Hepatic stellate cell (primary cell): Measurements from ENCODE around the gene POU3F1.
A peak's percentile ranks its signal among the peaks of the same experiment; 100 is the strongest.

Source experiments
- DNase-seq: peaks from one replicate; pipeline ENCODE4 v3.0.0; 2011; ENCODE audit warnings: low spot score

Gene POU3F1

DNA sequence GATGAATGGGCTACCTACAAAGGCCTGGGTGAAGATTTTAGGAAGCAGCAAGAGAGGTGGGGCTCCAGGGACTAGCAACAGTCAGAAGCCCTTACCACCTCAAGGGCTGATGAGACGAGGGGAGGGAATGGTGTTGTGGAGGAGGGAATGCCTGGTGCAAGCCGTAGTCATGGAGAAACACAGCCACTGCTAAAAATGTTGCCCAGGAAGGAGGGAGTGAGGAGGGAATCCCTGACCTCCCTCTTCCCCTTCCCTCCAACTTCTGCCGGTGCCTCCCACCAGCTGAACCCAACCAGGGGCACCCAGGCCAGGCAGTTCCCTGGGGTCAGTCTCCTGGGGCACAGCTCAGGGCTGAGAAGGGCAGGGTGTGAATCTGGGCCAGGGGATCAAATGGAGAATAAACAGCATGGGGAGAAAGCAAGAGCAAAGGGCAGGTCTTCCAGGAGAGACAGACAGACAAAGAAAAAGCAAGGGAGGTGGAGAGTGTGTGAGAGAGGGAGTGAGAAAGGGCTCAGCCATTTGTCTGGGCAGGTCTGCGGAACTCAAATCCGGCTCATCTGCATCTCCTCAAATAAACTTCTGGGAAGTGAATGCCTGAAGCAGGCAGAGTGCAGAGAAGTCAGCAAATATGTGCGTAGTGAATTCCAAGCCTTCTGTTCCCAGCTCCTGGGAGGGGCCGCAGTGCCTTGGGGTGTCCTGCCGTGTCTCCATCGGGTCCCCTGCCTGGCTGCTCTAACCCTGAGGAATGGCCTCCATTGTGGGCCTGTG, 27.1 kb upstream of the POU3F1 start:
- DNase-seq, result no peak

DNA sequence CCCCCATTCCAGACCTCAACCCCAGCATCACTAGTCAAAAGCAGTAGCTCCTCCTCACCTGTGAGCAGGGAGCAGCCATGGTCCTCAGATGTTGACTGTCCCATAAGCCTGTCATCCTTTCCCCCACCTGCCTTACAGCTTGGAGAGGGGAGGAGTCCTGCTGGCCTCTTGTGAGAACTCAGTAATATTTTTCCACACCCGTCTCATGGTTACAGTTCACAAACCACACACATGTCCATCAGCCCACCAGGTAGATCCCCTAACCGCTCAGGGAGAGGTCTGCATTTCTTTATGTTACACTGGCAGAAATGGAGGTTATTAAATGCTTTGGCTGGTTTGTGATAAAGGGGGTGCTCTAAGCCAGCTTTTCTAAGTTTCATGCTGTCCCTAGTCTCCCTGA, 26.3 kb upstream of the POU3F1 start:
- DNase-seq, result no peak

DNA sequence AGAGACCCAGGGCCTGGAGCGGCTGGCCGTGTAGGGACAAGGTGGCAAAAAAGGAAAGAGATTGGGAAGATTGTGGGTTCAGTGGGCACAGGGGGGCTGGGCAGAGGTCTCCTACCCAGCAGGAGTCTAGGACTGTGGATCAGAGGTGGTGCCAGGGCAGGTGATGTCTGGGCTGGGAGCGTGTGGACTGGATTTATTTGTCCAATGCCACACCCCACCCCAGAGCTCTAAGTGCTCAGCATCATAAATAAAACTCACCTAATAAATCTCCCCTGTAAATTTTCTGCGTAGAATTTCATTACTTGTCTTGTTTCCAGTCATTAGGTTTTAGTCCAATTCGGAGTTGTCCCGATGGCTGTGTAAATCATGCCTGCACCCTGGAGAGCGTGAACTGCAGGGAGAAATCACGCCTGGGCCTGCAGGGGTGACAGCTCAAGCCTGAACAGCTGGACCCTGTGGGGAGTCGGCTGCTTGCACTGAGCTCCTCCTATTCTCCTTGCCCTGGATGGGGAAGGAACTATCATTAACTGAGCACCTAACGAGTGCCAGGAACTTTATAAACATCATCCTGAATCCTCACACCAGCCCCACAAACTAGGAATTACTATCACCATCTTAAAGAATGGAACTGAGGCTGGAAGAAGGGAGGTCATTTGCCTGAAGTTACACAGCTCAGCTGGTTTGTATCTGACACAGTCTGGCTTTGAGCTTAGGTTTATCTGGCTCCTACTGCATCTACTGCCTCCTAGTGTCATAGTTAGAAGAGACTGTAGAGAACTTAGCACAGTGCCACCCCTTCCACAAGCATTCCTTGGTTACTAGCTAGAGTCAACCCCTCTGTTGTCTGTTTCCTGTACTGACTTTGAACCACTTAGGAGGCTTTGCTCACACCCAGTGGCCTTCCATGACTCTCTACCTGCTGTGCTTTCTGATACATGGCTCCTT, 25.0 kb upstream of the POU3F1 start:
- peak; percentile 73 for DNase-seq

DNA sequence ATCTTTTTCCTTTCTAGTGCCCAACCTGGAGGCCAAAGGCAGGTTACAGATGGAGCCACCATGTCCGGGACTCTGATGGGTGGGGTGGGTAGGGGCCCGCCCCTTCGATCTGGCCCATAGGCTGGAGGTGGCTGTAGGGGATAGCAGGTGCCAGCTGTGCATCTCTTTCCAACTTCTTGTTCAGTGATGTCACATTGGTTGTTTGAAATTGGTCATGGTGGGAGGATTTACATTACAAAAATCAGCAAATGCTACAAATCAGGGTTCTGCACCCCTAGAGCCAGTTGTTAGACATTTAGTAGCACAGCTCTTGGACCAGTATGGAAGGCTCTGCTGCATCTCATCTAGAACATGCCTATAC, 22.4 kb upstream of the POU3F1 start:
- no peak for DNase-seq

DNA sequence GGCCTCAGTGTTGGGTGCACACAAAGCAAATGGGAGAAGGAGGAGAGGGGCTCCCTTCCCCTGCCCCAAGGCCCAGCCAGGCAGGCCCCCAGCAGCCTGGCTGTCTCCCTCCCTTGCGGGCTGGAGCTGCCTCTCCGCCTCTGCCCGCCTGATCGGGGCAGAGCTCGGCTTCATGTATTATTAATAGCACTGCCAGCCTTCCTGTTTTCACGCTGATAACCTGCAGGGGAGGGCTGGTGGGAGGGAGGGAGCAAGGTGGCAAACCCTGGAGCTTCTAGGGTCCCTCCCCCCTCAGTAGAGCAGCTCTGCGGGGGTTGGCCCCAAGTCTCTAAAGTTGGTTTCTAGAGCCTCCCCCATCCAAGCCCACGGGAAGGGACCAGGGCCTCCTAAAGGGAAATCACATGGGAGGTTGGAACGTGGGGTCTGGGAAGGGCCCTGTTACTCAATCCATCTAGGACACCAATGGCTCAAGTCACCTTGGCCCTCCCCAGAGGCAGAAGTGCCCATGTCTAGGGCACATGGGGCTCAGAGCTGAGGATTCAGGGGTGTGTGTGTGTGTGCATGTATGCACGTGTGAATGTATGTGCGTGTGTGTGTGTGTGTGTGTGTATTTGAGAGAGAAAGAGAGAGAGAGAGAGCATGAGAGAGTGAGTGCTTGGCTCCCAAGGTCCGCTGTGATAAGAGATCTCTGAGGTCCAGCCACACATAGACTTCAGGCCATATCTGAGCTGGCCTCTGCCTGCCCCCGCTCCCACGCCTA, 21.8 kb upstream of the POU3F1 start:
- DNase-seq, result no peak

DNA sequence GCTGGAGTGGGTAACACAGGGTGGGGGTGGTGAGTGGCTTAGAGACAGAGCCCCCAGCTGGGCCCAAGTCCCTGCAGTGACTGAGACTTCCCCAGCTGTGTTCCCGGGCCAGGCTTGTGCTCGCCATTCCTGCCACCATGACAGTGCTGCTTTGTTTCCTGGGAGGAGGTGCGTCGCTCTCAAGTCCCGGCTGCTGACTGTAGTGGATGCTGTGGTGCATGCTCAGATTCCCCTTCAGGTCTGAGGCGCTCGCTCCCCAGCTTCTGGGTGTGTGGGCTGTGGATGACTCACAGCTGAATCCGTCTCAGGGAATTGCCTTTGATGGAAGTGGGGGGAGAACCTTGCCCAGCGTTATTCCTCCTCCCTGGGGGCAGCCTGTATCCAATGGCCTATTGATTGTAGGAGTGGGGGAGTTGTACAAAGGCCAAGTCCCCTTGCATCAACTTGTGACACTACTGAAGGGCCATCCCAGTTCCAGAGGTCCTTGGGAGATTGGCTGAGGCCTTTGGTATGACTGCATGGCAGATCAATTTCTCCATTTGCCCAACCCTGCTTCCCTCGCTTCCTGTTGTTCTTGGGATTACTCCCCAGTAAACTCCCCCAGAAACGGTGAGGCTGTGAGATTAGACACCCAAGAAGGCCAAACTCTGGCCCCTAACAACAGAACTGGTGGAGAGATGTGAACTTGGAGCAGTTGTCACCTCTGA, 17.8 kb upstream of the POU3F1 start:
- peak; percentile 82 for DNase-seq

DNA sequence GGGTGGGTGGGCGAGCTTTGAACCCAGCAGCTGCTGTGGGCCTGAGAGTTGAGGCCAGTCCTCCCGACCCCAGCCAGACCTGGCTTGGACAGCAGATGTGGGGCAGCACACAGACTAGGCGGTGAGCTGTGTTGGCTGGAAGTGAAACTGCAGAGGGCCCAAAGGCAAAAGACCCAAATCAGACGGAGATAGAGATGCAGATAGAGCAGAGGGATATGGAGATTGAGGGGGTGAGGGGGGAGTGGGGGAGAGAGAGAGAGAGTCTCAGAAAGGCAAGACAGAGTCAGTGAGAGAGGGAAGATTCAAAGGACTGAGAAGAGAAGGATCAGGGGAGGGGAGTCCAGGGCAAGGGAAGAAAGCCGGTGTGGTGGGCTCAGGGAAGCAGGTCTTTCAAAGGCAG, 17.0 kb upstream of the POU3F1 start:
- no peak for DNase-seq

DNA sequence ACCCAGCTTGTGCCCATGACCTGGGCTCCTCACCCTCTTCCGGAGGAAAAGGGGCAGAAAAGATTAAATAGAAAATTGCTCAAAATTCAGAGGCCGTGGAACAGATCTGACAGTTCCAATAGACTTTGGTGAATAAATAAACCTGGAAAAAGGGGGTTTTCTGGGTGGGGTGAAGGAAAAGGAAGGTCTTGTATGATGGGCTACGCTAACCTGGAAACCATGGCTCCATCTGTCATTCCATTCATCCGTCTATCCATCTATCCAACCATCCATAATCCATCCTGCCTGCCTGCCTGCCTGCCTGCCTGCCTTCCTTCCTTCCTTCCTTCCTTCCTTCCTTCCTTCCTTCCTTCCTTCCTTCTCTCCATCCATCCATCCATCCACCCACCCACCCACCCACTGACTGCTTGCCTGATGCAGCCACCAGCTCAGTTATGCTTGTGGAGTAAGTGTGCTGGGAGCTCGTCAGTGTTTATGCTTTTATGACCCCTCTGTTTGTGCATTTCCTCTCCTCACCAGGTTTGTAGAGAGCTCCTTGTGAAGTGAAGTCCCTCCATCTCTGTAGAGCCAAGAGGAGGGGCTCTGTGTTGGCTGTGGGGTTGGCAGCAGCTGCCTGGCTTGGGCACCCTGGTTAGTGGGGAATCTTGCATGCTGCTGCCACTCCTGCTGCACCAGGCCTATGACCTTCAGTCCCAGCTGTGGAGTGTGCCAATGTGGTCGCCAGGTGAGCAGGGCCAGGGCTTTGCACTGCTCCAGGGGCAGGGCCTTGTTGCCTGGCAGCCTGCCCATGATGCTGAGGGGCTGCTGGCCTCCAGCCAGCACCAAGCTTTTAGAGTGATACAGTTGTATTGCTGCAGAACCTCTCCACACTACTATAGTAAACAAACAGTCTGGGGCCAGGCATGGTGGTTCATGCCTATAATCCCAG, 16.0 kb upstream of the POU3F1 start:
- no peak for DNase-seq

DNA sequence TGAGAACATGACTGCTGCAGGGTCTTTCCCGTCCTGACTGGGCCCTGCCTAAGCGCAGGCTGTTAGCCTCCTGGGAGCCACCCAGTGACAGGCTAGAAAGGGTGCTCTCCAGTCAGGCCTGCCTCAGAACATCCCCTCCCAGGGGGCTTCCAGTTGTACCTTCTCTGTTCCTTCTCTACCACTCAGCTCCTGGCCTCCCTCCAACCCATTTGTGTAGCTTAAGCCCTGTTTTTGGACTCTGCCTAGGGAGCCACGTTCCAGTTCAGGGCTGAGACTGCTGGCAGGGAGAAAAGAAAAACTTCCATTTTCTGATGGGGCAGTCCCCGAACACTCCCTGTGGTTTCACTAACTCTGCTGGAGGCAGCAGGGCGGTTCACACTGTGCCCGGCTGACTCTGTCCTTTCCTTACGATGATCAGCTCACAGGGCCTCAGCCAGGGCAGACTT, 15.3 kb upstream of the POU3F1 start:
- DNase-seq, result no peak

DNA sequence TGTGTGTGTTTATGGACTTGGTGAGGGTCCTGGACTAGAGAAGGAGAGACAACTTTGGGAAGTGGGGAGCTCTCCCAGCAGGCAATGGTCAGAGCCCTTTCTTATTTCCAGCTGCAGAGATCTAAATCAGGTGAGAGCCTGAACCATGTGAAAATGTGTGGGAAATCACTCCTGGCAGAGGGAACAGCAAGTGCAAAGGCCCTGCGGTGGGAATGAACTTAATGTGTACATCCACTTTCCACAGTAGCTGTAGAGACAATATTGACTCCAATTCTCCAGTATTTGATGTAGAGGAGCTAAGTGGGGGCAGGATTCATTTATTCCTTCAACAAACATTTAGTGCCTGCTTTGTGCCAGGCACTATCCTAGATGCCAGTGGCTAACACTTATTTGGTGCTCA, 14.7 kb upstream of the POU3F1 start:
- DNase-seq, result no peak

DNA sequence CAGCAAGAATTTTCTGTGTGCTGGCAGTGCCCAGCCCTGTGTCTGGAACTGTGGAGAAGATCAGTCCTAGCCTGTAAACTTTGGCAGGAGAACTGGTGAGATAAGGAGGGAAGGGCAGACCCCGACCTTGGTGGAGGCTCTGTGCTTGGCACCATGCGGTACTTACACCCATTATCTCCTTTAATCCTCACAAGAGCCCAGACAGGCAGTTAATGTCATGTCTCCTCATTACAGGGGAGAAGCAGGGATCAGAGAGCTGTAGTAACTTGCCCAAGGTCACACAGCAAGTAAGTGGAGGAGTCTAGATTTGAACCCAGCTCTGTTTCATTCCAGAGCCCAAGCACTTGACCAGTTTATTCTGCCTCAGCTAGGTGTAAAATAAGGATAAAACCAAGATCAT, 13.9 kb upstream of the POU3F1 start:
- DNase-seq, result no peak

DNA sequence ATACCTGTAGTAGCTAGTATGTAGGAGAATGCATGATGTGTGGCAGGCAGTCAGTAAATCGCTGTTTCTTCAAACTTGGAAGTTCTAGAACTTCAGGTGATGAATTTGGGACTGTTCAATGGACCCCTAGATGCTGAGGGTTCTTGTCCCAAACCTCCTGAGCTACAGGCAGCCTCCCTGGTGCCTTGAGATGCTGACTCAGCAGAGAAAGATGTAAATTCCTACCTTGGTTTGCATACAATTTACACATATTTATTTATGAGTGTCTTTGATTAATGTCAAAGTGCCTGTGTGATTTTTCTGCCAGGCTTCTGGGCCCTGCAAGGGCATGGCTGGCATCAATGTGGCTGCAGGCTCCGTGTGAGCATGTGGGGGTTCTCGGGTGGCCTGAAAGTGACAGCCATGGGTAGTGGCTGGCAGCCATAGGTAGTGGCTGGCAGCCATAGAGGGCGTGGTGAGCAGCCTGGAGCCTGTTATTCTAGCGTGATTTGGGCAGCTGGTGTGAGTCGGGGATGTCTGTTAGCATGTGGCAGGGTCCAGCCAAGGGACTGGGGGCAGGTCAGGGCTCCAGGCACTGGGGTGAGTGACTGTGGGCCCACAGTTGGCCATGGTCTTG, 13.2 kb upstream of the POU3F1 start:
- DNase-seq, result no peak

DNA sequence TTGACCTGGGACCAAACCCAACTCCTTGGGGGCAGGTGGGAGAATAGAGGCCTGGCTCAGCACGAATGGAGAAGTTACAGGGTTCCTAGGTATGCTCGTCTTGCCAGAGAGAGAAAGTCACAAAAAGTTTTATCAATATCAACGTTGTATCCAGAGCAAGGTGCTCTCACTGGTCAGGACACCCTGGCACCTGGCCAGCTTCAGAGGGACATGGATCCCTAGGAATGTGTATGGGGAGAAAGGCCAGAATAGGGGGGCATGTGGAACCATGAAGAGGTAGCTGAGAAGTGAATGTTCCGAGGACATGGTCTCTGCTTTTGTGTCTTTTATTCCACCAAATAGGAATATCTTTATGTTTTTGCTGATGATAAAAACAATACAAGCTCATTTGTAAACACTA, 9.4 kb upstream of the POU3F1 start:
- no peak for DNase-seq

DNA sequence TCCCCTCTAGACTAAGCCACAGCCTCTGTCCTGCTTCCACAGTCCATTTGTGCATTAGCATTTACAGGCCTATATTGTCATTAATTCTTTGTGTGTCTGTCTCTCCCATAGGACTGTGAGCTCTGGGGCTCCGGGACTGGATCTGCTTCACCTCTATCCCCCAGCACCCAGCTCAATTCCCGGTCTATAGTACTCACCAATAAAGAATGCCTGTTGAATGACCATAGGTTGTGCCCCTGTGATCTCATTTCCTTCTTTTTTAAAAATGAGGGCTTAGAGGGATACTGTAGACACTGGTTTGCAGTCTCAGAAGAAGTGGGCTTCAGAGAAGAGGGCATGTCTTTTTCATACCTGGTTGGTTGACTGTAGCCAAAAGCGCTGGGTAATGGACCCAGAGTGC, 8.8 kb upstream of the POU3F1 start:
- DNase-seq, result no peak

DNA sequence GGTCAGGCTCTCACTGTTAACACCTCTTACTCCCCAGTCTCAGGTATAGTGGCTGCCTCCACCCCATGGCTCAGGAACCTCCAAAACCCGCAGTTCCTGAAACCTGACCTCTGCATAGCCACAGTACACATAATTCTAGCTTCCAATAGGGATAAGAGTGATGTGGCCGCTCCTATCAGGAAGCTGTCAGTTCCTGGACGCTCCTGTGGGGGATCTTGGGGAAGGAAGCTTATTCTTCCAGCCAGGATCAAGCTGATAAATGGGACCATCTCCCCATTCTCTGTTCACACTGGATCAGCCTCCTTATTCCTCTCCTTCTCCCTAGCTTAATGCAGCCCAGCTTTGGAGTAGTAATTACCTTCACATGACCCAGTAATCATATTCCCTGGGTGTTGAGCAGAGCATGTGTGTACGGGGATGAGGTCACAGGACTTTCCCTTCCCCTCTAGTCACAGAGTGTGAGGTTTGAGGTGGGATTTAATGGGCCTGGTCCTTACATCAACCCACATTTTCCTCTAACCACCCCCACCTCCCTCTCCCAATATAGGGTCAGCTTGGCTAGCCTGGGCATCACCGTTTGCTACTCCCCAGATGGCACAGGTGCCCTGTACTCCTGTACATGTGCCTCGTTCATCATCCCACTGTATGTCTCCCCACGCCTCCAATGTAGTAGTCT, 7.0 kb upstream of the POU3F1 start:
- no peak for DNase-seq

DNA sequence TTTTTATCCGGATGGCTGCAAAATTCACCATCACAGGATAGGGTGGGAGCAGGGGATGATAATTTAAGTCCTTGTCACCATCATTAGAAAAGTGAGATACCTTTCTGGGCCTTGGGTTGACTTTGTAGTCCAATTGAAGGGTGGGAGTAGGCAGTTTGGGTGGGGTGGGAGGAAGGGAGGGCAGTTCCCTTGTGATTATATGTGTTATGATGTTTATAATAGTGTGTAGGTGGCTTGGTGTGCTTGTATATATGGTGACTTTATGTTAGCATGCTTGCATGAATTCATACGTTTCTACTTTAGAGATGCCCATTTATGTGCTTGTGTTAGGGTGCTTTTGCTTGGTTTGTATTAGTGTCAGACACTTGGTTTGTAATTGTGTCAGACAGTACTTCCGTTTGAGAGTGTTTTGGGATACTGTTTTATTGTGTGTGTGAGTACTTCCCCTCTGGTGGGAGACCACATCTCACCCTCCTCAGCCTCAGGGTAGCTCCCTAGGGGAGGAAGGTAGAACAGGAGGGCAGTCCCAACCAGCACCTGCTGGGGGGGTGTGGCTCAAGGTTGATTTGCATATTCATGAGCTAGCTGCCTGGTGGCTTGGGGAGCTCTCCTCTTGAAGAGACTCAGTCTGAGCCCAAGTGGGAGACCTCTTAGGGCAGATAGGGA, 6.3 kb upstream of the POU3F1 start:
- DNase-seq, result no peak

DNA sequence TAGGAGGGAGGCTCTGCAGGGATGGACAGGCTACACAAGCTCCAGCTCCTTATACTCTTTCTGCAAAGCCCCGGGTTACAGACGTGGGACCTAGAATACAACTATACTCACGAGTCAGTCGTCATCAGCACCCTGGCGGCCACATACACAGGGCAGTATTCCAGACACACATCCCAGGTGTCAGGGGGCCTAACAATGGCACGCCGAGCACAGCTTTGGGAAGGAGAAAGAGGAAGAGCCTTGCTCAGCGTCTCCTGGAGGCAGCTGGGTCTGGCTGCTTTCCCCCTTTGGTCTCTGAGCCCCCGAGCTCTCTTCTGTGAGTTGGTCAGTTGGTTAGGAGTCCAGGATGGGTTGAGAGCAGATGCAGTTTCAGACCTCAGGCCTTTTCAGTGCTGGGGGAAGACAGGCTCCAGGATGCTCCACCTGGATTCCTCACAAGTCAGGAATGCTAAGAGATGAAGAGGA, 4.5 kb upstream of the POU3F1 start:
- no peak for DNase-seq

DNA sequence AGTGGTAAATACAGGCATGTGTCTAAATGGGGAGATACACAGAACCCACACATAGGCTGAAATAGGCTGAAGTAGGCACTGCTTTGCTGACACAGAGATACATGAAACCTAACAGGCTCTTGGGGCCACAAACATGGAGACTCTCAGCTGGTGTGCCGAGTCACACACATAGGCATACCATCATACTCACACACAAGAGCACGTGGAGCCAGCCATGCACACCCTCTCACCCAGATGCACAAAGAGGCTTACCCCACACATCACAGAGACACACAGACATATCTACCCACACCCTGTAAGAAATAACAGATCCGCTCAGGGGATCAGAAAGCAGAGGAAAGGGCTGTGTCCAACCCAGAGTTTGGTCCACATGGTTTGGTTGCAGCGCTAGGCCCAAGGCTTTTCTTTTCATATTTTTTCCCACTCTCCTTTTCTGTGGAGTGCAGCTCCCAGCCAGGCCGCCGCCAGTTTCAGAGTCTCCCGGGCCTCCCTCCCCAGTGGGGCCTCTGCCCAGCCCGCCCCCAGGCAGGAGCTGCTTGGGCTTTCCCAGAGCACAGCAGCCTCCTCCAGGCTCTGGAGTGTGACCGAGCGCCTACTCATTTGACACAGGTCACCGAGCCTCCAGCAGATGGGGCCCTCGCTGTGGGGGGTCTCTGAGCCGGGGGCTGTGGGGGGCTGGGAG, 3.9 kb upstream of the POU3F1 start:
- no peak for DNase-seq
